Breast epithelium (tissue), 3 donors: ENCODE measurements around the gene AHRR.
"Not testable (repeated sequence)": the region's sequence is repeated elsewhere in the genome, so short reads cannot be mapped to it uniquely, and the experiment has no call there.

Experiments
- CTCF ChIP-seq, 3 donors: fragments of 450-650 bp; IDR thresholded peaks; one replicate each; pipeline ENCODE4 v1.5.1; 2016 to 2017; ENCODE audit warnings: antibody characterized with exemption in 3 of 3, mild to moderate bottlenecking in 3 of 3, moderate library complexity in 3 of 3
- POLR2A ChIP-seq: fragments of 450-650 bp; IDR thresholded peaks from one replicate; pipeline ENCODE4 v1.6.1; 2016; ENCODE audit warnings: antibody characterized with exemption, mild to moderate bottlenecking, moderate library complexity
- POLR2AphosphoS5 ChIP-seq, 3 donors: sonication (generic); formaldehyde crosslinking; IDR thresholded peaks; one replicate each; pipeline ENCODE4 v1.6.1; 2017; ENCODE audit warnings: antibody characterized with exemption in 3 of 3

- TF ChIP-seq CTCF (IDR thresholded peaks at IDR 0.05); POLR2A; POLR2AphosphoS5 (IDR thresholded peaks at IDR 0.05): not testable (repeated sequence)
These were observed 152.8 kb downstream of the AHRR start for GRCh38 chr5:474232-474839.
